ENCODE measurements around the gene SORBS1. TPM values are rescaled to one million over a fixed set of nuclear protein-coding genes. Genes with fewer than 3 reads are reported as not detected.

Gene SORBS1
- total RNA-seq, 1 donor from 2014 or later = 5.1 TPM

GRCh38 chr10:95509251-95509650 is 51.9 kb downstream of the SORBS1 start:
- Histone ChIP-seq H3K79me2 (ENCODE audit: insufficient read depth, low read length) (no peaks in the 10 kb centered on the region), H3K4me3 (ENCODE audit: insufficient read depth, low read depth, low read length) (no peak overlapping the region), H3K4me2 (ENCODE audit: low read length) (peak overlapping the region; percentile 67), H3K36me3 (ENCODE audit: insufficient read depth, low read length) (no peaks in the 10 kb centered on the region), H3K4me1 (ENCODE audit: insufficient read depth, low read length) (peaks cover 22% of the 10 kb centered on the region), H3K9me3 (ENCODE audit: insufficient read depth, low read depth, low read length) (no peaks in the 10 kb centered on the region), H4K20me1 (ENCODE audit: insufficient read depth, low read length) (no peaks in the 10 kb centered on the region), H3K9ac (ENCODE audit: low read length) (peak overlapping the region; percentile 29), H3K27ac (ENCODE audit: low read depth, low read length) (peak overlapping the region; percentile 68), H3K27me3 (ENCODE audit: insufficient read depth, low read length) (no peaks in the 10 kb centered on the region), H2AFZ (ENCODE audit: low read depth, low read length) (peak overlapping the region; percentile 44)
- Mint-ChIP-seq H3K9me3 (ENCODE audit: unreplicated experiment) (no peaks in the 10 kb centered on the region), H3K4me3 (ENCODE audit: unreplicated experiment) (no peak overlapping the region), H3K27me3 (ENCODE audit: low read depth, unreplicated experiment) (no peaks in the 10 kb centered on the region), H3K36me3 (ENCODE audit: low read depth, unreplicated experiment) (no peaks in the 10 kb centered on the region), H3K4me1 (ENCODE audit: low read depth, unreplicated experiment) (peaks cover 21% of the 10 kb centered on the region), H3K27ac (ENCODE audit: unreplicated experiment) (no peak overlapping the region)
- TF ChIP-seq, protein P1, sequence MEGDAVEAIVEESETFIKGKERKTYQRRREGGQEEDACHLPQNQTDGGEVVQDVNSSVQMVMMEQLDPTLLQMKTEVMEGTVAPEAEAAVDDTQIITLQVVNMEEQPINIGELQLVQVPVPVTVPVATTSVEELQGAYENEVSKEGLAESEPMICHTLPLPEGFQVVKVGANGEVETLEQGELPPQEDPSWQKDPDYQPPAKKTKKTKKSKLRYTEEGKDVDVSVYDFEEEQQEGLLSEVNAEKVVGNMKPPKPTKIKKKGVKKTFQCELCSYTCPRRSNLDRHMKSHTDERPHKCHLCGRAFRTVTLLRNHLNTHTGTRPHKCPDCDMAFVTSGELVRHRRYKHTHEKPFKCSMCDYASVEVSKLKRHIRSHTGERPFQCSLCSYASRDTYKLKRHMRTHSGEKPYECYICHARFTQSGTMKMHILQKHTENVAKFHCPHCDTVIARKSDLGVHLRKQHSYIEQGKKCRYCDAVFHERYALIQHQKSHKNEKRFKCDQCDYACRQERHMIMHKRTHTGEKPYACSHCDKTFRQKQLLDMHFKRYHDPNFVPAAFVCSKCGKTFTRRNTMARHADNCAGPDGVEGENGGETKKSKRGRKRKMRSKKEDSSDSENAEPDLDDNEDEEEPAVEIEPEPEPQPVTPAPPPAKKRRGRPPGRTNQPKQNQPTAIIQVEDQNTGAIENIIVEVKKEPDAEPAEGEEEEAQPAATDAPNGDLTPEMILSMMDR (IDR thresholded peaks at IDR 0.05; ENCODE audit: insufficient read depth, low read depth, low read length) = no peak
- TF ChIP-seq EZH2 (IDR thresholded peaks at IDR 0.05; ENCODE audit: insufficient read depth, low read length) = no peak
- DNase-seq (ENCODE audit: low read depth) (peak; percentile 38), FAIRE-seq (no peak)

DNA sequence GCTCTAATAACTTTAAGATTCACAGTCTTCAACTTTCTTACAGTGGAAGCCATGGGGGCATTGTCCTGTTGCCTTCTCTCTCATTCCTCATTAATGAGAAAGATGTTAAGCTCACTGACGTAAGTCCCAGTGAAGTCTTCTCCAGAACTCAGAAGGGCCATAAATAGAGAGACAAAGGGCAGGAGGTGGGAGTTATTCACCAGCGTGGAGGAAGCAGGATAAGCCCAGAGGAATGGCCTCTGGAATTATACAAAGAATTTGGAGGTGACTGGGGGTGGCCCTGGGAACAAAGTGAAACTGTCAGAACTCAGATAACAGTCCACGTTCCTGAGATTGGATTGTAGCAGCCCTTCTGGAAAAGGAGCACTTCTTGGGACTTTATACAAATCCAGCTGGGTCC is 52.4 kb downstream of the SORBS1 start:
- peaks cover 1% of the 10 kb centered on the region for H3K27me3 Mint-ChIP-seq (ENCODE audit: low read depth, unreplicated experiment)
- Histone ChIP-seq H3K27ac (ENCODE audit: low read depth, low read length) (peak overlapping the region; percentile 68), H3K79me2 (ENCODE audit: insufficient read depth, low read length) (no peaks in the 10 kb centered on the region), H3K9ac (ENCODE audit: low read length) (peak overlapping the region; percentile 29), H3K9me3 (ENCODE audit: insufficient read depth, low read depth, low read length) (no peaks in the 10 kb centered on the region), H3K36me3 (ENCODE audit: insufficient read depth, low read length) (no peaks in the 10 kb centered on the region), H3K4me3 (ENCODE audit: insufficient read depth, low read depth, low read length) (no peak overlapping the region), H4K20me1 (ENCODE audit: insufficient read depth, low read length) (no peaks in the 10 kb centered on the region), H3K4me2 (ENCODE audit: low read length) (peak overlapping the region; percentile 67), H2AFZ (ENCODE audit: low read depth, low read length) (peak overlapping the region; percentile 44), H3K4me1 (ENCODE audit: insufficient read depth, low read length) (peaks cover 19% of the 10 kb centered on the region), H3K27me3 (ENCODE audit: insufficient read depth, low read length) (no peaks in the 10 kb centered on the region)
- FAIRE-seq (no peak), DNase-seq (ENCODE audit: low read depth) (peak; percentile 89)
- TF ChIP-seq EZH2 (IDR thresholded peaks at IDR 0.05; ENCODE audit: insufficient read depth, low read length) = no peak
- TF ChIP-seq, protein P1 (IDR thresholded peaks at IDR 0.05; ENCODE audit: insufficient read depth, low read depth, low read length) = no peak
- H3K4me1 Mint-ChIP-seq (ENCODE audit: low read depth, unreplicated experiment) = peaks cover 15% of the 10 kb centered on the region
- H3K9me3 Mint-ChIP-seq (ENCODE audit: unreplicated experiment) = no peaks in the 10 kb centered on the region
- no peak overlapping the region for H3K27ac Mint-ChIP-seq (ENCODE audit: unreplicated experiment)
- H3K36me3 Mint-ChIP-seq (ENCODE audit: low read depth, unreplicated experiment) = no peaks in the 10 kb centered on the region
- H3K4me3 Mint-ChIP-seq (ENCODE audit: unreplicated experiment) = no peak overlapping the region

GRCh38 chr10:95506056-95506737 is 55.0 kb downstream of the SORBS1 start:
- peaks cover 13% of the 10 kb centered on the region for H3K4me1 Mint-ChIP-seq (ENCODE audit: low read depth, unreplicated experiment)
- peaks cover 12% of the 10 kb centered on the region for H3K4me1 ChIP-seq (ENCODE audit: insufficient read depth, low read length)
- H3K36me3 ChIP-seq (ENCODE audit: insufficient read depth, low read length) = no peaks in the 10 kb centered on the region
- H2AFZ ChIP-seq (ENCODE audit: low read depth, low read length) = no peak overlapping the region
- H3K79me2 ChIP-seq (ENCODE audit: insufficient read depth, low read length) = no peaks in the 10 kb centered on the region
- no peak overlapping the region for H3K27ac ChIP-seq (ENCODE audit: low read depth, low read length)
- H3K9me3 ChIP-seq (ENCODE audit: insufficient read depth, low read depth, low read length) = no peaks in the 10 kb centered on the region
- H3K27me3 ChIP-seq (ENCODE audit: insufficient read depth, low read length) = no peaks in the 10 kb centered on the region
- H3K9me3 Mint-ChIP-seq (ENCODE audit: unreplicated experiment) = no peaks in the 10 kb centered on the region
- H3K9ac ChIP-seq (ENCODE audit: low read length) = no peak overlapping the region
- H3K27ac Mint-ChIP-seq (ENCODE audit: unreplicated experiment) = no peak overlapping the region
- no peak overlapping the region for H3K4me3 ChIP-seq (ENCODE audit: insufficient read depth, low read depth, low read length)
- TF ChIP-seq EZH2 (IDR thresholded peaks at IDR 0.05; ENCODE audit: insufficient read depth, low read length) = no peak
- TF ChIP-seq, protein P1 (IDR thresholded peaks at IDR 0.05; ENCODE audit: insufficient read depth, low read depth, low read length) = no peak
- no peaks in the 10 kb centered on the region for H3K36me3 Mint-ChIP-seq (ENCODE audit: low read depth, unreplicated experiment)
- FAIRE-seq (no peak), DNase-seq (ENCODE audit: low read depth) (peak; percentile 47)
- H3K27me3 Mint-ChIP-seq (ENCODE audit: low read depth, unreplicated experiment) = peaks cover 4% of the 10 kb centered on the region
- no peaks in the 10 kb centered on the region for H4K20me1 ChIP-seq (ENCODE audit: insufficient read depth, low read length)
- no peak overlapping the region for H3K4me2 ChIP-seq (ENCODE audit: low read length)
- no peak overlapping the region for H3K4me3 Mint-ChIP-seq (ENCODE audit: unreplicated experiment)

Measured in astrocyte (in vitro differentiated cells and primary cell).